Upper lobe of right lung (tissue), 1 donor: ENCODE data around the gene APPBP2. TPM values are rescaled to one million over a fixed set of nuclear protein-coding genes. Genes with fewer than 3 reads are reported as not detected.

Source experiments
- ATAC-seq: fragments of 200-7000 bp; cut with Tn5 transposase; one replicate; pipeline ENCODE4 v1.9.1; 2020; ENCODE audit warnings: mild to moderate bottlenecking, moderate library complexity
- DNase-seq: peaks from one replicate; pipeline ENCODE4 v3.0.0-alpha.2; 2020
- H3K27ac ChIP-seq: fragments of 200-600 bp; one replicate; pipeline ENCODE4 v1.8.0; 2022
- H3K27me3 ChIP-seq: fragments of 200-600 bp; one replicate; pipeline ENCODE4 v1.8.0; 2022; ENCODE audit warnings: mild to moderate bottlenecking
- H3K36me3 ChIP-seq: fragments of 200-600 bp; one replicate; pipeline ENCODE4 v1.8.0; 2022
- H3K4me1 ChIP-seq: fragments of 200-600 bp; one replicate; pipeline ENCODE4 v1.8.0; 2022
- H3K4me3 ChIP-seq: fragments of 200-600 bp; one replicate; pipeline ENCODE4 v1.8.0; 2022; ENCODE audit warnings: mild to moderate bottlenecking
- H3K9me3 ChIP-seq: fragments of 200-600 bp; one replicate; pipeline ENCODE4 v1.8.0; 2022
- CTCF ChIP-seq: fragments of 200-600 bp; IDR thresholded peaks from one replicate; pipeline ENCODE4 v1.8.0; 2022; ENCODE audit warnings: antibody characterized with exemption
- intact Hi-C: fragments of 100-400 bp; cut with DNase I; formaldehyde crosslinking; loops from one replicate; pipeline ENCODE4 v1.11.0; 2022
- total RNA-seq: library from RNA; stranded (reverse); fragmentation: NEBNext Ultra II Directional; extraction: Animal tissue kit (Norgen Biotek cat#: 25700); gene quantifications from one replicate; pipeline ENCODE4 v1.2.1, GENCODE V29; 2021
- donor health status: DM: no; HTN: yes; CAD: no; lungs with severe emphysema.

The APPBP2 gene
- total RNA-seq, 1 donor from 2014 or later: 43.6 TPM

GRCh38 chr17:60468371-60468770 lies 57.7 kb downstream of the APPBP2 start:
- ATAC-seq: no peak
- no peak for TF ChIP-seq CTCF
- no peak for DNase-seq
- intact Hi-C loops: no loop called here
- peaks cover 37% of the 10 kb centered on the region for H3K36me3 ChIP-seq
- no peaks in the 10 kb centered on the region for H3K9me3 ChIP-seq
- no peak overlapping the region for H3K4me3 ChIP-seq
- peaks cover 25% of the 10 kb centered on the region for H3K4me1 ChIP-seq
- no peaks in the 10 kb centered on the region for H3K27me3 ChIP-seq
- H3K27ac ChIP-seq: no peak overlapping the region

GRCh38 chr17:60464343-60464742 lies 61.7 kb downstream of the APPBP2 start:
- no peaks in the 10 kb centered on the region for H3K27me3 ChIP-seq
- H3K36me3 ChIP-seq: peaks cover 71% of the 10 kb centered on the region
- no peak for TF ChIP-seq CTCF
- H3K27ac ChIP-seq: no peak overlapping the region
- intact Hi-C loops: no loop called here
- H3K4me3 ChIP-seq: no peak overlapping the region
- no peaks in the 10 kb centered on the region for H3K9me3 ChIP-seq
- peaks cover 17% of the 10 kb centered on the region for H3K4me1 ChIP-seq
- ATAC-seq (no peak), DNase-seq (no peak)

- H3K27me3 ChIP-seq: no peaks in the 10 kb centered on the region
- intact Hi-C loops: no loop called here
- peaks cover 9% of the 10 kb centered on the region for H3K4me1 ChIP-seq
- TF ChIP-seq CTCF: no peak
- no peak overlapping the region for H3K4me3 ChIP-seq
- DNase-seq (no peak), ATAC-seq (no peak)
- H3K9me3 ChIP-seq: no peaks in the 10 kb centered on the region
- H3K27ac ChIP-seq: no peak overlapping the region
- H3K36me3 ChIP-seq: peaks cover 82% of the 10 kb centered on the region
Measured at GRCh38 chr17:60463157-60463835, 62.7 kb downstream of the APPBP2 start.

- no peak for TF ChIP-seq CTCF
- peaks cover 6% of the 10 kb centered on the region for H3K4me1 ChIP-seq
- DNase-seq (no peak), ATAC-seq (no peak)
- H3K36me3 ChIP-seq: peaks cover 99% of the 10 kb centered on the region
- no peaks in the 10 kb centered on the region for H3K9me3 ChIP-seq
- intact Hi-C loops: no loop called here
- no peak overlapping the region for H3K4me3 ChIP-seq
- no peaks in the 10 kb centered on the region for H3K27me3 ChIP-seq
- no peak overlapping the region for H3K27ac ChIP-seq
Measured at GRCh38 chr17:60461584-60461983, 64.5 kb downstream of the APPBP2 start.

- Histone ChIP-seq H3K4me3 (no peak overlapping the region), H3K27ac (no peak overlapping the region), H3K4me1 (no peaks in the 10 kb centered on the region), H3K27me3 (no peaks in the 10 kb centered on the region), H3K36me3 (peaks cover 99% of the 10 kb centered on the region), H3K9me3 (no peaks in the 10 kb centered on the region)
- intact Hi-C loops: no loop called here
- DNase-seq (no peak), ATAC-seq (no peak)
- TF ChIP-seq CTCF: no peak
Measured at GRCh38 chr17:60457148-60457547, 68.9 kb downstream of the APPBP2 start.

- no peak for TF ChIP-seq CTCF
- no peaks in the 10 kb centered on the region for H3K27me3 ChIP-seq
- H3K9me3 ChIP-seq: no peaks in the 10 kb centered on the region
- no peak for DNase-seq
- ATAC-seq: no peak
- intact Hi-C loops: no loop called here
- peaks cover 99% of the 10 kb centered on the region for H3K36me3 ChIP-seq
- H3K4me1 ChIP-seq: no peaks in the 10 kb centered on the region
- no peak overlapping the region for H3K4me3 ChIP-seq
- no peak overlapping the region for H3K27ac ChIP-seq
Measured at GRCh38 chr17:60455378-60455777, 70.7 kb downstream of the APPBP2 start.
